HG02759 (cell line): Measurements from ENCODE around the gene RASD1.
"Not testable (repeated sequence)": the region's sequence is repeated elsewhere in the genome, so short reads cannot be mapped to it uniquely, and the experiment has no call there.

Source experiments
- ATAC-seq: cut with Tn5 transposase; IDR thresholded peaks from one replicate; pipeline ENCODE4 v1.9.1; 2021; ENCODE audit warnings: mild to moderate bottlenecking, moderate library complexity; ENCODE audit not compliant: unreplicated experiment

RASD1 gene

DNA sequence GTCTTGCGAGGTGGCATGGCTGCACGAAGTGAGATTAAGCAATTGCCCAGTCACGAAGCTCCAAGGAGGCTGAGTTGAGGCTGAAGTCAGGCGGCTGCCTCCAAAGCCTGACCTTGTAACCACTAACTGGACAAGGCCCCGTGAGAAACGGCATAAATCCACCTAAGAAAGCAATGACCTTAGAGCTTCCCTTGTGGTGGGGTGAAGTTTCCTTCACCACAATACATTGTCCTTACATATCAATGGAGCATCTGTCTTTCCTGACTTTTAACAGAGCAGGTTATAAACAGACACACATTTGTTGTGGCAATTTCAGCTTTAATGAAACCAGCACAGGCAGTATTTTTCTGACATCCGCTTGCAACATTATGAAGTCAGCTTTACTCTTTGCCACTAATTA, 21.9 kb downstream of the RASD1 start:
- ATAC-seq, result no peak

GRCh38 chr17:17472333-17472920, 23.8 kb downstream of the RASD1 start:
- no peak for ATAC-seq

DNA sequence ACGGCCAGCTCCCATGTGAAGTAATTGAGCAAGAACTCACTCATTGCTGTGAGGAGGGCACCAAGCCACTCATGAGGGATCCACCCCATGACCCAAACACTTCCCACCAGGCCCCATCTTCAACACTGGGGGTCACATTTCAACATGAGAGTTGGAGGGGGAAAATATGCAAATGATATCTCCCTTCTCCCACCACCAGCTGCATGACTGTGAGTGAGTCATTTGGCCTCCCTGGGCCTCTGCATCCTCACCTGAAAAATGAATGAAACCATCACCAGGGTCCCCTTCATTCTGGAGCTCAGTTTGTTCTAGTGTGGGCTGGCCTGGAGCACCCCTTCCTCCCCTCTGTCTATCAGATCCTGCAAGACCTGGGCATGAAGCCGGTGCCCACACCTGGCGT, 26.2 kb downstream of the RASD1 start:
- no peak for ATAC-seq

- ATAC-seq, result no peak
These were observed 26.8 kb downstream of the RASD1 start for GRCh38 chr17:17469358-17469757.

DNA sequence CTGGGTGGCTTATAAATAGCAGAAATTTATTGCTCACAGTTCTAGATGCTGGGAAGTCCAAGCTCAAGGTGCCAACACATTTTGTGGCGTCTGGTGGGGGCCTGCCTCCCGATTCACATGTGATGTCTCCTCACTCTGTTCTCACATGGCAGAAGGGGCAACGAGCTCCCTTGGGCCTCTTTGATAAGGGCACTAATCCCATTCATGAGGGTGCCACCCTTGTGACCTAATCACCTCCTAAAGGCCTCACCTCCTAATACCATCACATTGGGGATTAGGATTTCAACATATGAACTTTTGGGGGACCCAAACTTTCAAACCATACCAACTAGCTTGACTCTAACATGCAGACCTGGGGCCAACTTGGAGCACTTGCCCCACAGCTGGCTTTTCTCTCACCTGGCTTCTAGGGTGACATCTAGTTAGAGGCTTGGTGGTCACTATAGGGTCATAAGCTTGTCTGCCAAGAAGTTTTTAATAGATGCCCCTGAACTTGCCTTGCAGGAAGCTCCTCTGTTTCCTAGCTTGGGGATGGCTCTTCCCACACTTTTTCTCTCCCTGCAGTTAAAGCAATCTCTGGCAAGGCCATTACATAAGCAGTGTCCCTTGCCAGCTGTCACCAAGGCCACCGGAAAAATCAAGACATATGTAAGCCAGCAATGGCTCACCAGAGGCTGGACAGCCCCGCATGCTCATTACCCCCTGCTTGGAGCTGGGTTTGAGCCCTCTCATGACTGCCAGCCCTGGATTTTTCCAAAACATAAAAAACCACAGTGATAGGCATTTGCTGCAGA, 27.8 kb downstream of the RASD1 start:
- ATAC-seq, result no peak

- ATAC-seq, result no peak
These were observed 28.5 kb downstream of the RASD1 start for GRCh38 chr17:17467720-17468119.

DNA sequence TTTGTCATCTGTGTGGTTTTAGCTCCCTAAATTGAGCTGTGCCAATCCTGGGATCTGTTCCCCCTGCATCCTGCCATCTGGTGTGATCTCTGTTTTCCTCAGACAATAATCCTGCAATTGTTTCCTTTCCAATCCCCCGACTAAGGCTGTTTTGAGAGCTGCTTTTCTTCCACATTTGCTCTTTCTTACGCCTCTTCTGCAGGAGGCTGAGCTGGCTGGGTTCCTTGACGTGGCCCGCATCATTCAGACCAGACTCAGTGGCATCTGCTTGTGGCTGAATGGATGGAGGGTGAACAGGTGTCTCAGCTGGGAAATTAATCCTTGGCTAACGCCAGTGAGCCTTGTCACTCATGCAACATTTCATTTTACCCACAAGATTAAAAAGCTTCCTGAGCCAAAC, 29.2 kb downstream of the RASD1 start:
- no peak for ATAC-seq

DNA sequence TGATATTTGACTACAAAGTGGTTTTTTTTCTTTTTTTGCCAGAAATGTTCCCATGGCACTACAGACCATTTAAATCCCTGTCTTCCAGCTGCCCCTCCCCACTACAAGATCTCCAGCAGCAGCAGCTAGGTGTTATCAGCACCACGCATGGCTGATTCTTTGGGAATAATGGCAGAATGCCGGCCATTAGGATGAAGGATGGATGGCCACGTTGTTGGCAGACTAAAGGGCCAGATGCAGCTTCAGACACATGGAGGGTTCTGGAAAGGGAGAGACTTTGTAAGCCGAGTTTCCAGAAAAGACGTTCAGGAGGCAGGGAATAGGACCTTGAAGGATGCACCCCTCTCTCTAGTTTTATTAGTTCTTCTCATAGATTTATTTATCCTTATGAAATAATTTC, 29.7 kb downstream of the RASD1 start:
- ATAC-seq, result no peak

- not testable (repeated sequence) for ATAC-seq
These were observed 30.3 kb downstream of the RASD1 start for GRCh38 chr17:17465878-17466277.

- no peak for ATAC-seq
These were observed 32.4 kb downstream of the RASD1 start for GRCh38 chr17:17463821-17464220.

GRCh38 chr17:17462048-17462824, 34.0 kb downstream of the RASD1 start:
- no peak for ATAC-seq

DNA sequence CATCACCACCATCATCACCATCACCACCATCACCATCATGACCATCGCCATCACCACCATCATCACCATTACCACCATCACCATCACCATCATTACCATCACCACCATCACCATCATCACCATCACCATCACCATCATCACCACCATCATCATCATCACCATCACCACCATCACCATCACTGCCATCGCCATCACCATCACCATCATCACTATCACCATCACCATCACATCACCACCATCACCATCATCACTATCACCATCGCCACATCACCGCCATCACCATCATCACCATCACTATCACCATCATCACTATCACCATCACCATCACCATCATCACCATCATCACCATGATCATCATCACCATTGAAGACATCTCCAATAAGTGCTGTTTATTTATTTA, 36.2 kb downstream of the RASD1 start:
- ATAC-seq, result no peak

- no peak for ATAC-seq
These were observed 38.5 kb downstream of the RASD1 start for GRCh38 chr17:17457680-17458079.

DNA sequence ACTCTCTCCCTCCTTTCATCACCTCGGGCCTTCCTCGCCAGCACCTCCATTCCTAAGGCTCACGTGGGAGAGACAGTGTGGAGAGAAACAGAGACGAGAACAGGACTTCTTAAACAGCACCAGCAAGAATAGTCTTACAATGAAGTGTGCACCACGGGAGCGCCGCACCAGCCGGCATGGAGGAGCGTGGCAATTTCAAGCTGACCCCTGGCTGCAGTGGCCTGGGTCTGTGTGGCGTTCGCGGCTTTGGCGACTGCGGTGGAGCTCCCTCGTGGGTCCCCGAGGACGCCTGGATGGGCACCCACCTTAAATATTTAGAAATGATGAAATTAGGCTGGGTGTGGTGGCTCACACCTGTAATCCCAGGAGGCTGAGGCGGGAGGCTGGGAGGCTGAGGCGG, 39.9 kb downstream of the RASD1 start:
- no peak for ATAC-seq

DNA sequence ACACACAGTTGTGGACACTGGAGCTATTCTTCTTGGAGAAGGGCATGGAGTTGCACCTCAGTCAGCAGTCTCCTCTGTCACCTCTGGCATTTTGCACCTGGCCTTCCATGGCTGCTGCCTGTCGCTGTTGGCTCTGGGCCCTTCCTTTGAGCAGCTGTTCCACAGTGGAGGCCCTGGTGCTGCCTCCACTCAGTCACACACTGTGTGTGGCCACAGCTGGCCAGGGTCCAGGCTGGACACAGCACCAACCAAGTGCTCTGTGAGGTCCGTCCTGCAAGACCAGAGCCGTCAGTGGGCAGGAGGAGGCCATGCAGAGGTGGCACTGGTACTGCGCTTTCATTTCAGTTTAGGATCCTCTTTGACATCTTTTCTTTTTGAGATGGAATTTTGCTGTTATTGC, 41.0 kb downstream of the RASD1 start:
- ATAC-seq, result no peak

GRCh38 chr17:17454700-17455099, 41.5 kb downstream of the RASD1 start:
- not testable (repeated sequence) for ATAC-seq

DNA sequence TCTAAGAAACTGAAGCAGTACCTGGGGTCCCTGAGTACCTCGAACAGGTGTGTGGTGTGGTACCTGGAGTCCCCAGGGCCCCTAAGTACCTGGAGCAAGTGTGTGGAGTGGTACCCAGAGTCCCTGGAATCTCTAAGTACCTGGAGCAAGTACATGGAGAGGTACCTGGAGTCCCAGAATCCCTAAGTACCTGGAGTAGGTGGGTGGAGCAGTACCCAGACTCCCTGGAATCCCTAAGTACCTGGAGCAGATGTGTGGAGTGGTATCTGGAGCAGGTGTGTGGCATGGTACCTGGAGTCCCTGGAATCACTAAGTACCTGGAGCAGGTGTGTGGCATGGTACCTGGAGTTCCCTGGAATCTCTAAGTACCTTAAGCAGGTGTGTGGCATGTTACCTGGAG, 41.9 kb downstream of the RASD1 start:
- ATAC-seq, result no peak

GRCh38 chr17:17453088-17453487, 43.1 kb downstream of the RASD1 start:
- ATAC-seq, result no peak

DNA sequence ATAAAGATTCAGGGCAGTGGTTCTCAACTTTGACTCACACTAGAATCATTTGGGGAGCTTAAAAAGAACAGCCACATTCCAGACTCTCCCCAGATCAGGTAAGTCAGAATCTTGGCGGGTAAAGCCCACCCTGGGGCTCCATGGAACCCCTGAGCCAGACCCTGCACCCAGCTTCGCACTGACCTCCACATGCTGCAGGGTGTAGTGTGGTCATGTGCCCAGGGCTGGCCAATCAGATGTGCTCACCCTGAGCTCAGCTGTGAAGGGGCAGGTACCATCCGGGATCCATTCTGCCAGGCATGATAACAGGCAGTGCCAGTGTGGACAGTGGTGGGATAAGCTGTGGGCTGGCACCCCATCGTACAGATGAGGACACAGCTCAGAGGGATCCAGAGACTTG, 47.5 kb downstream of the RASD1 start:
- ATAC-seq, result no peak

DNA sequence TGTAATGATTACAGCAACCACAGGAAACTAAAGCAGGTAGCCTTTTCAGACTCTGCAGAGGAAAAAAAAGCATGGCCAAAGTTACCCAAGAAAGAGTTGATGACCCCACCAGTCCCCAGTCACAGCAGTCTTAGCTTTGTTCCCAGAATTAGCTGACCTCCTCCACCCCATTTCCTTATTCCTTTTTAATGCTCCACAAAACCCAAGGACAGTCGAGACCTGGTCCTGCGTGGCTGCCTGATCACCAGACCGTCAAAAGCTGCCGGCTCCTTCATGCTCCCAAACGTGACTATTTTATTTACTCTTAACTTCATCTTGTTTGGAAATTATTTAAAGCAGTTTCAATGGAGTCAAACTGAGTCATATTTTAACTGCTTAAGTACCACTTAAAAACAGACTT, 48.1 kb downstream of the RASD1 start:
- ATAC-seq, result no peak

GRCh38 chr17:17447264-17447663, 48.9 kb downstream of the RASD1 start:
- ATAC-seq, result no peak

DNA sequence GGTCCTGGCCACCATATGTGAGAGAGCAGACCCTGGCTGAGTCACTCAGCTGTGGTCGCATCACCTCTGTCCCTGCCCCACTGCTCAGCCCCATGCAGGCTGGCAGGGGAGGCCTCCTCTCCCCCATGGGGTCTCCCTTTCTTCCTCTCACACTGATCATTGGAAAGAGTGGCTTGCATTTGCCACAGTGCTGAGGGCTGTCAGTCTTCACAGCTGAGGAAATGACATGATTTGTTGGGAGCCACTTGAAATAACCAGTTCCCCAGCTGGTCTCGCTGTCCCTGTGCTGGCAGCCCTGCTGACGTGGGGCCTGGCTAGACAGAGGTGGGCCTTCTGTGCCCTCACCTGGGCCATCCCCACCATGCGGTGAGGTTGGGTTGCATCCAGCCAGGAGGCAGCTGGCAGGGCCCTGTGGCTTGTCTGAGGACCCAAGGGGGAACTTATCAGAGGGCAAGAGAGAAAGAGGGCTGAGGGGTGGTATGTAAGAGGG, 49.5 kb downstream of the RASD1 start:
- ATAC-seq, result no peak
